DOHH2 (cell line): ENCODE results near the gene TTLL7.

Source experiments
- H3F3A ChIP-seq: fragments of 200-600 bp; sonication (generic), shearing (Covaris generic); 2 replicates; pipeline ENCODE4 v1.6.0; 2016; ENCODE audit warnings: antibody characterized with exemption, mild to moderate bottlenecking; ENCODE audit not compliant: control insufficient read depth, insufficient read depth
- H3K27ac ChIP-seq: fragments of 200-600 bp; sonication (generic); 2 replicates; pipeline ENCODE4 v1.5.1; 2014; ENCODE audit warnings: low read depth, mild to moderate bottlenecking, low read length, moderate library complexity
- H3K27me3 ChIP-seq: fragments of 200-600 bp; sonication (generic); 2 replicates; pipeline ENCODE4 v1.6.1; 2014; ENCODE audit warnings: mild to moderate bottlenecking, low read length, mixed read lengths; ENCODE audit not compliant: control insufficient read depth
- H3K36me3 ChIP-seq: fragments of 200-600 bp; sonication (generic); 2 replicates; pipeline ENCODE4 v1.6.1; 2014; ENCODE audit warnings: mild to moderate bottlenecking, low read length, moderate library complexity, mixed read lengths; ENCODE audit not compliant: control insufficient read depth
- H3K4me1 ChIP-seq: fragments of 200-600 bp; sonication (generic); 2 replicates; pipeline ENCODE4 v1.6.1; 2014; ENCODE audit warnings: mild to moderate bottlenecking, low read length, mixed read lengths; ENCODE audit not compliant: control insufficient read depth
- H3K4me2 ChIP-seq: fragments of 200-600 bp; sonication (generic); 2 replicates; pipeline ENCODE4 v1.6.0; 2014; ENCODE audit warnings: mild to moderate bottlenecking, low read length, moderate library complexity
- H3K4me3 ChIP-seq: fragments of 200-600 bp; sonication (generic); 2 replicates; pipeline ENCODE4 v1.5.1; 2014; ENCODE audit warnings: mild to moderate bottlenecking, low read length, mixed read lengths
- H3K79me2 ChIP-seq: fragments of 200-600 bp; sonication (generic); 2 replicates; pipeline ENCODE4 v1.6.1; 2014; ENCODE audit warnings: mild to moderate bottlenecking, low read length, mixed read lengths; ENCODE audit not compliant: control insufficient read depth
- H3K9me2 ChIP-seq: fragments of 200-600 bp; sonication (generic); replicated peaks from 2 replicates; pipeline ENCODE4 v1.6.1; 2014; ENCODE audit warnings: mild to moderate bottlenecking, low read length, mixed read lengths; ENCODE audit not compliant: control insufficient read depth
- H3K9me3 ChIP-seq: fragments of 200-600 bp; sonication (generic); 2 replicates; pipeline ENCODE4 v1.6.1; 2014; ENCODE audit warnings: antibody characterized with exemption, low read length, mixed read lengths; ENCODE audit not compliant: control insufficient read depth, insufficient read depth
- H4K20me1 ChIP-seq: fragments of 200-600 bp; sonication (generic); 2 replicates; pipeline ENCODE4 v1.6.0; 2014; ENCODE audit warnings: low read depth, mild to moderate bottlenecking, antibody characterized with exemption, low read length, moderate library complexity; ENCODE audit not compliant: control insufficient read depth, insufficient read depth
- EZH2phosphoT487 ChIP-seq: fragments of 200-600 bp; sonication (generic); IDR thresholded peaks from 2 replicates; pipeline ENCODE4 v1.6.1; 2017; ENCODE audit warnings: borderline replicate concordance, mild to moderate bottlenecking, antibody characterized with exemption, low read length, moderate library complexity, mixed read lengths
- TF ChIP-seq, protein P1 (sequence below): fragments of 200-600 bp; sonication (generic); IDR thresholded peaks from one replicate; pipeline ENCODE4 v1.5.1; 2014; ENCODE audit warnings: antibody characterized with exemption, mild to moderate bottlenecking, low read depth, low read length; ENCODE audit not compliant: poor library complexity, severe bottlenecking

Gene TTLL7

DNA sequence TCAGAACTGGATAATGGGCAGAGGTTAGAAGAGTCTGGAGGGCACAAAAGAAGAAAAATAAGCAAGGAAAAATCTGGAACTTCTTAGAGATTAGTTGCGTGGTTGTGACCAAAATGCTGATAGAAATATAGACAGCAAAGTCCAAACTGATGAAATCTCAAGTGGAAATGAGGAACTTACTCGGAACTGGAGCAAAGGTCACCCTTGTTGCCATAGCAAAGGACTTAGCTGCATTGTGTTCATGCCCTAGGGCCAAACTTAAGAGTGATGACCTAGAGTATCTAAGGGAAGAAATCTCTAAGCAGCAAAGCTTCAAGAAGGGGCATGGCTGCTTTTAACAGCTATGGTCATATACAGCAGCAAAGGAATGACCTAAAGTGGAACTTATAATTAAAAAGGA, 180.0 kb downstream of the TTLL7 start:
- Histone ChIP-seq H3K79me2 (no peaks in the 10 kb centered on the region), H3K9me3 (no peaks in the 10 kb centered on the region), H4K20me1 (no peaks in the 10 kb centered on the region), H3K9me2 (no peaks in the 10 kb centered on the region), H3K27me3 (no peaks in the 10 kb centered on the region), H3F3A (no peaks in the 10 kb centered on the region), H3K4me2 (no peak overlapping the region), H3K4me1 (no peaks in the 10 kb centered on the region), H3K36me3 (no peaks in the 10 kb centered on the region), H3K4me3 (no peak overlapping the region), H3K27ac (no peak overlapping the region)
- TF ChIP-seq EZH2phosphoT487, result no peak
- TF ChIP-seq, protein P1, sequence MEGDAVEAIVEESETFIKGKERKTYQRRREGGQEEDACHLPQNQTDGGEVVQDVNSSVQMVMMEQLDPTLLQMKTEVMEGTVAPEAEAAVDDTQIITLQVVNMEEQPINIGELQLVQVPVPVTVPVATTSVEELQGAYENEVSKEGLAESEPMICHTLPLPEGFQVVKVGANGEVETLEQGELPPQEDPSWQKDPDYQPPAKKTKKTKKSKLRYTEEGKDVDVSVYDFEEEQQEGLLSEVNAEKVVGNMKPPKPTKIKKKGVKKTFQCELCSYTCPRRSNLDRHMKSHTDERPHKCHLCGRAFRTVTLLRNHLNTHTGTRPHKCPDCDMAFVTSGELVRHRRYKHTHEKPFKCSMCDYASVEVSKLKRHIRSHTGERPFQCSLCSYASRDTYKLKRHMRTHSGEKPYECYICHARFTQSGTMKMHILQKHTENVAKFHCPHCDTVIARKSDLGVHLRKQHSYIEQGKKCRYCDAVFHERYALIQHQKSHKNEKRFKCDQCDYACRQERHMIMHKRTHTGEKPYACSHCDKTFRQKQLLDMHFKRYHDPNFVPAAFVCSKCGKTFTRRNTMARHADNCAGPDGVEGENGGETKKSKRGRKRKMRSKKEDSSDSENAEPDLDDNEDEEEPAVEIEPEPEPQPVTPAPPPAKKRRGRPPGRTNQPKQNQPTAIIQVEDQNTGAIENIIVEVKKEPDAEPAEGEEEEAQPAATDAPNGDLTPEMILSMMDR, result no peak

DNA sequence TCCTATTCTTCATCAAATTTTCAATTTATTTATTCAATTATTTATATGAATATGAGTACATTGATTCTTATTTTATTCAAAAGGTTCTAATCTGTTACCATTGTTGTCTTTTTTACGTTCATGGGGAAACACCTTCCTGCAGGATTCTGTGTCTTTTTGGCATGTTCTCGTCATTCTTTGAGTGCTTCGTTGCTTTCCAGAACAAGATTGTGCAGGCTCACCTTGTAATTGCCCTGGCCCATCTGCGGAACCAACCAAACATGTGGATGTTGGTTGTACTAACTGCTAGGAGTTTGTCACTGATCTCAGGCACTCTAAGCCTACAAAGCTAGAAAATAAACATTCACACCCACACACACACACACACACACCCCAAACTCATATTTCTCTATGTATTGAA, 182.1 kb downstream of the TTLL7 start:
- Histone ChIP-seq H3K4me2 (no peak overlapping the region), H3K4me1 (no peaks in the 10 kb centered on the region), H3K27me3 (no peaks in the 10 kb centered on the region), H3F3A (no peaks in the 10 kb centered on the region), H3K27ac (no peak overlapping the region), H3K9me3 (no peaks in the 10 kb centered on the region), H3K4me3 (no peak overlapping the region), H3K36me3 (no peaks in the 10 kb centered on the region), H3K79me2 (no peaks in the 10 kb centered on the region), H4K20me1 (no peaks in the 10 kb centered on the region), H3K9me2 (no peaks in the 10 kb centered on the region)
- TF ChIP-seq, protein P1, result no peak
- no peak for TF ChIP-seq EZH2phosphoT487

DNA sequence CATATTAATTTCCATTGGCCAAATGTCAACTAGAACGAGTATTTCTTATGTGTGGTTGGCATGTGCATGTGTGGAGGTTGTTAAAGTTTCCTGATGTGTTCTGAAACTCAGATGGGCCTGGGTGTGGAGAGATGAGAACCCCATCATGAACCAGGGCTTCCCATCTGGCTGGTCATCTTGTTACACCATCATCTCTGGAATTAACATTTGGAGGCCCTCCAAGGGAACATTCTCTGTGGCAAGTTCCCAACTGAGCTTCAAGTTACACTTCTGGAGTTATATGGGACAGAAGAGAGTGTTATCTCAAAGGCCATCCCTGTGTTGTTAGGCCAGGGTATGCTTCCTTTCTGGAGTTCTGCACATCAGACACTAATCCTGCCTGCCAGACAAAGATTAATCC, 183.6 kb downstream of the TTLL7 start:
- Histone ChIP-seq H3K4me3 (no peak overlapping the region), H3F3A (no peaks in the 10 kb centered on the region), H4K20me1 (no peaks in the 10 kb centered on the region), H3K9me2 (no peaks in the 10 kb centered on the region), H3K36me3 (no peaks in the 10 kb centered on the region), H3K79me2 (no peaks in the 10 kb centered on the region), H3K9me3 (no peaks in the 10 kb centered on the region), H3K4me2 (no peak overlapping the region), H3K27me3 (no peaks in the 10 kb centered on the region), H3K4me1 (peaks cover 1% of the 10 kb centered on the region; the same call in 1 of the 2 replicates), H3K27ac (no peak overlapping the region)
- TF ChIP-seq, protein P1, result no peak
- no peak for TF ChIP-seq EZH2phosphoT487
